ENCODE results near the gene RUSC2. TPM values are rescaled to one million over a fixed set of nuclear protein-coding genes. Genes with fewer than 3 reads are reported as not detected.
"Not testable (repeated sequence)": the region's sequence is repeated elsewhere in the genome, so short reads cannot be mapped to it uniquely, and the experiment has no call there.

RUSC2 gene
- total RNA-seq, 2 experiments from 2014 or later, result 0.99 to 2.8 TPM

DNA sequence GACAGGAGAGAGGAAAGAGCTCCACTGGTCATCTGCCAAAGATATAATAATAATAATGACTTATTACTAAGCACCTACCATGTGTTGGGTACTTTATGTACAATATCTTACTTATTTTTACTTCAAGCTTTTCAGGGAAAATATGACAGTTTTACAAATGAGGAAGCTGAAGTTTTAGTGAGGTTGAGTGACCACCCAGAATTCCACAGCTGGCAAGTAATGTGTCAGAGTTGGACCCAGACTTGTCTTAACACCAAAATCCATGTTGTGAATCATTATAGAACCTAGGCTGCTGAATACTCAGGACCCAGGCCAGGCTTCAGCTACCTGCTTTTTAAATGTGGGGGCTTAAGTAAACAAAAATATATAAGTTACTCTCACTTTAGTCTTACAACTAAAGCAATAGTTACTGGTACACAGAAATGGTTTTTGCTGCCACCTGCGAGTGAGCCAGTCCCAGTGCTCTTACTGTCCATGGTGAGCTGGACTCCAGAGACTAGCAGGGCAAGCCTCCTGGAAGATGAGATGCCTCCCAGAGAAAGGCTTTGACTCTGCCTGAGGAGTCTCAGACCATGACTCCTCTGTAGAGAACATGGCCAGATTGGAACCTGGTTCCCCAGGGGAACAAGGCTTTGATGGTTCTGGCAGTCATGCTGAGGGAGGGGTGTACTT, 29.9 kb downstream of the RUSC2 start:
- Mint-ChIP-seq H3K27ac (no peak overlapping the region), H3K4me3 (no peak overlapping the region), H3K27me3 (no peaks in the 10 kb centered on the region), H3K9me3 (ENCODE audit: low read depth) (no peaks in the 10 kb centered on the region), H3K36me3 (no peaks in the 10 kb centered on the region), H3K4me1 (no peaks in the 10 kb centered on the region)
- ATAC-seq, result no peak
- DNase-seq, result no peak
- CTCF ChIA-PET, result interaction anchor here (1.0 to 1.2 kb wide), 3 partner anchors 32 to 37 kb away, joined by 3 to 4 read pairs (median 3); no protein-coding TSS in a partner anchor

DNA sequence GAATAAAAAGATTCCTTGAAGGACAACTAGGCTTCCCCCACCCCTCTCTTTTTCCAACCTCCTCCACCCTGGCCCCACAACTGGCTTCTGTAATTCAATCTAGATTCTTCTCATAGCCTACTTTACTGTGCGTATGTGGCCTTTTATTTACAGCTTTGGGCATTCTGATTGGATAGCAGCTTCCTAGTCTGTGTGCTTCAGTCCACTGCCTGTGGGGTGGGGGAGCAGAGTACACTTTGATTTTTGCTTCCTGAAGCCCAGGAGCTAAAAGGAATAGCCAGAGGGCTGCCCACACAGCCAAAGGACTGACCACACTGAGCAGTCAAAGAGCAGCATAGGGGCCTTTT, 30.4 kb downstream of the RUSC2 start:
- no peaks in the 10 kb centered on the region for H3K4me1 Mint-ChIP-seq
- no peak overlapping the region for H3K4me3 Mint-ChIP-seq
- CTCF ChIA-PET, result interaction anchor here (1.2 kb wide), 2 partner anchors 32 to 36 kb away, joined by 3 to 4 read pairs; no protein-coding TSS in a partner anchor

DNA sequence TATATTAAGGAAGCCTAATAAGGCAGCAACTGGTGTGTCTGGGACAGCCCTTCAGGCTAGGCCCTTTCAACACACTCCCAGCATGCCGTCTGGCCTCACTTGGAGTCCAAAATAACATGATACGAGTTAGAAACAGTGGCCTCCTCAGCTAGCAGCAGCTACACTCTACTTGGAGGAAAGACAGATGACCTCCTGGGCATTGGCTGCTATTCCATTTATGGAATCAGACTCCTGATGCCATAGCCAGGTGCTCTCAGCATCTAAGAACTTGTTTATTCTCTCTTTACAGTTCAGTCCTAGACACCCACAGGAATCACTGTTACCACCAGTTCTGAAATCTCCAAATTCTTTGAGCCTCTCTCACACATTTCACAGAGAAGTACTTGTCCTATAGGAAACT, 31.8 kb downstream of the RUSC2 start:
- DNase-seq (no peak), ATAC-seq (no peak)
- no peak overlapping the region for H3K4me3 Mint-ChIP-seq
- H3K9me3 Mint-ChIP-seq (ENCODE audit: low read depth), result no peaks in the 10 kb centered on the region
- H3K4me1 Mint-ChIP-seq, result no peaks in the 10 kb centered on the region
- H3K36me3 Mint-ChIP-seq, result no peaks in the 10 kb centered on the region
- no peaks in the 10 kb centered on the region for H3K27me3 Mint-ChIP-seq
- CTCF ChIA-PET, result interaction anchor here (0.9 to 1.6 kb wide), 2 partner anchors 12 to 32 kb away, joined by 3 to 4 read pairs; no protein-coding TSS in a partner anchor
- H3K27ac Mint-ChIP-seq, result no peak overlapping the region

More for the DNA sequence above, 30.4 kb downstream of the RUSC2 start:
- no peak for ATAC-seq
- H3K9me3 Mint-ChIP-seq (ENCODE audit: low read depth), result no peaks in the 10 kb centered on the region
- DNase-seq, result no peak
- H3K27ac Mint-ChIP-seq, result no peak overlapping the region
- no peaks in the 10 kb centered on the region for H3K36me3 Mint-ChIP-seq
- H3K27me3 Mint-ChIP-seq, result no peaks in the 10 kb centered on the region

DNA sequence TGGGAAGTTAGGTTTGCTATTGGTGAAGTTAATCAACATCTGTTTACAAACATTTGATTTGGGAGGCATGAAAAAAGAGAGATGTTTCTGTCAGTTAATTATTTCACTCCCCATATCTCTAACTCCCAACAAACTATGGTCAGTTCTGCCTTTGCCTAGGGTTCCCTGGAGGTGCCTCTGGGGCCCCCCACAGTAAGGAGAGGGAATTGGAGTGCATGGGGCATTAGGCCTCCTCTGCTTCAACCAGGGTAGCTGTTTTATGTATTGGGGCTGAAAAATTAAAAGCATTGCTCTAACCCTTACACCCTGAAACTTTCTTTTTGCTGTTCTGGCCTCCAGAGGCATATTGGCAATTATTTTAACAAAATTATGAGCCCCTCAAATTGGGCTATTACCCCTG, 32.3 kb downstream of the RUSC2 start:
- CTCF ChIA-PET, result interaction anchor here (1.6 kb wide), 1 partner anchor 12 kb away, joined by 3 read pairs; no protein-coding TSS in a partner anchor
- Mint-ChIP-seq H3K4me1 (no peaks in the 10 kb centered on the region), H3K27ac (no peak overlapping the region), H3K27me3 (peaks cover 3% of the 10 kb centered on the region), H3K36me3 (no peaks in the 10 kb centered on the region), H3K9me3 (ENCODE audit: low read depth) (no peaks in the 10 kb centered on the region), H3K4me3 (no peak overlapping the region)
- DNase-seq (no peak), ATAC-seq (no peak)

DNA sequence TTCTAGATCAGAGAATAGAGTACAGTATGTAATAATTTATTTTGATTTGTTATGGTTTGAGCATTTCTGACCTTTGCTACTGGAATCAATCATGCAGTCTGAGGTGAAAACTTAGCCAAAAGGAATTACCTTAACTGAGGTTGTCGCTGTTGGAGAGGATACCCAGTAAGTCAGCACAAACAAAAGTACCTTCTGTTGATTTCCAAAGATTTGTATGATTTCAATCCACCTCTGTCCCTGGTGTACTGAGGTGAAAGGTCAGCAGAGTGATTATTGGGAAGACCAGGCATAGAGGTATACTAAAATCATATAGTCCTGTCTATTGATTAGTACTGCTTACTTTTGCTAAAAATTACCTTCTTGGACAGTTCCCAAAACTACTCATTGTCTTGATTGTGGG, 32.8 kb downstream of the RUSC2 start:
- CTCF ChIA-PET, result interaction anchor here (1.6 kb wide), 1 partner anchor 13 kb away, joined by 3 read pairs; no protein-coding TSS in a partner anchor
- Mint-ChIP-seq H3K9me3 (ENCODE audit: low read depth) (no peaks in the 10 kb centered on the region), H3K36me3 (no peaks in the 10 kb centered on the region), H3K27ac (no peak overlapping the region), H3K4me3 (no peak overlapping the region), H3K4me1 (no peaks in the 10 kb centered on the region), H3K27me3 (peaks cover 3% of the 10 kb centered on the region)
- ATAC-seq (no peak), DNase-seq (no peak)

DNA sequence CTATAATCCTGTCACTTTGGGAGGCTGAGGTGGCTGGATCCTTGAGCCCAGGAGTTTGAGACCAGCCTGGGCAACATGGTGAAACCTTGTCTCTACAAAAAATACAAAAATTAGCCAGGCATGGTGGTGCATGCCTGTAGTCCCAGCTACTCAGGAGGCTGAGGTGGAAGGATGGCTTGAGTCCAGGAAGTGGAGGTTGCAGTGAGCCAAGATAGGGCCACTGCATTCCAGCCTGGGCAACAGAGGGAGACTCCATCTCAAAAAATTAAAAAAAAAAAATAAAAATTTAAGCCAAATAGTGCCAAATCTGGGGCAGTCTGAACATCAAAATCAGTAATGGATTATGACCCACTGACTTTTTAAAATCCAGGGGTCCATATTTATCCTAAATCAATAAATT, 33.6 kb downstream of the RUSC2 start:
- H3K9me3 Mint-ChIP-seq (ENCODE audit: low read depth); H3K27ac Mint-ChIP-seq; H3K36me3 Mint-ChIP-seq; DNase-seq; H3K4me1 Mint-ChIP-seq; CTCF ChIA-PET; H3K4me3 Mint-ChIP-seq; H3K27me3 Mint-ChIP-seq; ATAC-seq: not testable (repeated sequence)

DNA sequence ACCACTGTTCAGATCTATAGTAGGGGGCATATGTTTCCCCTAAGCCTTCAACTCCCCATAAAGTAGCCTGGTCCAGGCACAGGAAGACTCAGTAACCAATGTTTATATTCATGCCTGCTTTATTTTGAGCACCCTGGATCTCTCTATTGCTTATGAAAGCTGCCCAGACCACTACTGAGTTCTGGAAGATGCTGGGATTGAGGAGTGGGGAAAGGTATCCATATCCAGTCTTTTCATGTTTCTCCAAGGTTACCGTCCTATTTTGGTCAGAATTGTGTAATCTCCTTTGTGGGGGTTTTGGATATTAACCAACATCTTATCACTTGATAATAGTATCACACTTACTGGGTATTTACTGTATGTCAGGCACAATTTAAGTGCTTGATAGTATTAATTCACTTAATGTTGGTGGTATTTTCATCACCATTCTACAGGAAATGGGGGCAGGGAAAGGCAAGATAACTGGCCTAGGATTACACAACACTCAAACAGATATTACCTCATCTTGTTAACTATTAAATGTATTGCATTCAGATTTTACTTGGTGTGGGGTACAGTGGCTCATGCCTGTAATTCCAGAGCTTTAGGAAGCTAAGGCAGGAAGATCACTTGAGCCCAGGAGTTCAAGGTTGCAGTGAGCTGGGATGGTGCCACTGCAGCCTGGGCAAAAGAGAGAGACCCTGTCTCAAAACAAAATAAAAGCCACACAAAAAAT, 36.3 kb downstream of the RUSC2 start:
- Mint-ChIP-seq H3K27me3 (peaks cover 3% of the 10 kb centered on the region), H3K4me3 (no peak overlapping the region), H3K9me3 (ENCODE audit: low read depth) (no peaks in the 10 kb centered on the region), H3K4me1 (no peaks in the 10 kb centered on the region), H3K27ac (no peak overlapping the region), H3K36me3 (no peaks in the 10 kb centered on the region)
- no peak for ATAC-seq
- no peak for DNase-seq
- CTCF ChIA-PET, result no interaction called here

DNA sequence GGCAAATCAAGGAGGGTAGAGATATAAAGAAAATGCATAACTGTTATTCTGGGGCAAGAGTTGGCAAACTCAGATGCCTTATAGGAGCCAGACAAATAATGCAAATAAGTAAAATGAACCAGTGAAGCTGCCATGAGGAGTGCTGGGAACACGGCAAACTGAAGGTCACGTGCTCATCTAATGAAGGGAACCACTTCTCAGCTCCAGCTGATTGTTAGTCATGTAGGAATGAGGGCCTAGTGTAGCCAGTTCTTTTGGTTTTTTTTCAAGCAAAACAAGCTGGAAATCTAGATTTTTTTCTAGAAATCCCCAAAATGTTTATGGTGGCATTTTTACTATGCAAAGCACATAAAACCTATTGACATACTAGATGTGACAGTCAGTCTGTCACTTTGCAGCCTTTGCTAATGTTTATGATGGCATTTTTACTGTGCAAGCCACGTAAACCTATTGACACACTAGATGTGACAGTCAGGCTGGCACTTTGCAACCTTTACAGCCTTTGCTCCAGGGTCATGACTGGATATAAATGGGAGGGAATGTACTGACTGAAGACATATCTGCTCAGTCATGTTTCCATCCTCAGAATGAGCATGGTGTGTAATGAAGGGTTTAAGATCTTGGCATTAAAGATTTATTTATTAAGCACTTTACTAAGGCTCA, 39.4 kb downstream of the RUSC2 start:
- no peaks in the 10 kb centered on the region for H3K9me3 Mint-ChIP-seq (ENCODE audit: low read depth)
- no peak for ATAC-seq
- peaks cover 1% of the 10 kb centered on the region for H3K4me1 Mint-ChIP-seq
- H3K4me3 Mint-ChIP-seq, result no peak overlapping the region
- H3K36me3 Mint-ChIP-seq, result no peaks in the 10 kb centered on the region
- peaks cover 3% of the 10 kb centered on the region for H3K27me3 Mint-ChIP-seq
- no peak overlapping the region for H3K27ac Mint-ChIP-seq
- CTCF ChIA-PET, result no interaction called here
- DNase-seq, result no peak

DNA sequence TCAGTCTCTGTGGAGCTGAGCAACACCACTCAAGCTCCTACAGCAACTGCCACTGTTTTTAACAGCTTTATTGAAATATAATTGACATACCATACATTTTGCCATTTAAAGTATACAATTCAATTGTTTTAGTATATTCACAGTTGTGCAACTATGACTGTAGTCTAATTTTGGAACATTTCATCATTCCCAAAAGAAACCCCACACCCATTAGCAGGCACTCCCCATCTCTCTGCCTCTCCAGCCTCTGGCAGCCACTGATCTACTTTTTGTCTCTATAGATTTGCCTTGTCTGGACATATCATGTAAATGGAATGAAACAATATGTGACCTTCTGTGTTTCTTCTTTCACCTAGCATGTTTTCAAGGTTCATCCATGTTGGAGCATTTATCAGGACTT, 43.5 kb downstream of the RUSC2 start:
- Mint-ChIP-seq H3K4me3 (no peak overlapping the region), H3K27ac (no peak overlapping the region), H3K27me3 (no peaks in the 10 kb centered on the region), H3K36me3 (no peaks in the 10 kb centered on the region), H3K9me3 (ENCODE audit: low read depth) (no peaks in the 10 kb centered on the region), H3K4me1 (peaks cover 1% of the 10 kb centered on the region)
- ATAC-seq (no peak), DNase-seq (no peak)
- CTCF ChIA-PET, result interaction anchor here (1.1 kb wide), 1 partner anchor 15 kb away, joined by 3 read pairs; no protein-coding TSS in a partner anchor

DNA sequence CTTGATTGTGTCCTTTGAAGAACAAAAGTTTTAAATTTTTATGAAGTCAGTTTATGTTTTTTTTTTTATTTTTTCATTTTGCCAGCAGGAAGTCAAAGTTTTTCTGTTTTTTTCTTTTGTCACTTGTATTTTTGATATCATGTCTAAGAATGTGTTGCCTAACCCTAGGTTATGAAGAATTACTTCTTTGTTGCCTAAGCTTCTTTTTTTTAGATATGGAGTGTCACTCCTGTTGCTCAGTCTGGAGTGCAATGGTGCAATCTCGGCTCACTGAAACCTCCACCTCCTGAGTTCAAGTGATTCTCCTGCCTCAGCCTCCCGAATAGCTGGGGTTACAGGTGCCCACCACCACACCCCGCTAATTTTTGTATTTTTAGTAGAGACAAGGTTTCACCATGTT, 45.0 kb downstream of the RUSC2 start:
- ATAC-seq; H3K4me3 Mint-ChIP-seq; DNase-seq; H3K27me3 Mint-ChIP-seq; H3K4me1 Mint-ChIP-seq; H3K9me3 Mint-ChIP-seq (ENCODE audit: low read depth); H3K36me3 Mint-ChIP-seq; H3K27ac Mint-ChIP-seq: not testable (repeated sequence)
- CTCF ChIA-PET, result interaction anchor here (1.1 kb wide), 1 partner anchor 28 kb away, joined by 3 read pairs; no protein-coding TSS in a partner anchor

DNA sequence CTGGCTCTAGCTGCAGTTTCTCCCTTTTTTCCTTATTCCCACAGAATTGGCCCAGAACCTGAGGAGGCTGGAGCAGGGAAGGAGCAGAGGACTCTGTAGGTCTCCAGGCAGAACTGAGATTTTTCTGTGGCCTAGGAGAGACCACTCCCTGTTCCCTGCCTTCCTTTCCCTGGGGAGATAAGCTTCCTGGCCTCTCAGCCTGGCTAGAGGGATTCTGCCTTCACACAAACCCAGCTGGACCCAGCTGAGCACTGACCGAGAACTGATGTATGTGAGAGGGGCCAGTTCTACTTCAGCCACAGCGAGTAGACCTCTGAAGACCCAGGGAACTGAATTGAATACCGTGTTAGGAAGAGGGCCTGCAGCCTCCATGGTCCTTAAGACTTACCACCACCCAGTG, 48.0 kb downstream of the RUSC2 start:
- peaks cover 12% of the 10 kb centered on the region for H3K27me3 Mint-ChIP-seq
- no peaks in the 10 kb centered on the region for H3K4me1 Mint-ChIP-seq
- H3K4me3 Mint-ChIP-seq, result no peak overlapping the region
- CTCF ChIA-PET, result no interaction called here
- no peak for DNase-seq
- no peaks in the 10 kb centered on the region for H3K9me3 Mint-ChIP-seq (ENCODE audit: low read depth)
- H3K27ac Mint-ChIP-seq, result no peak overlapping the region
- ATAC-seq, result no peak
- no peaks in the 10 kb centered on the region for H3K36me3 Mint-ChIP-seq

DNA sequence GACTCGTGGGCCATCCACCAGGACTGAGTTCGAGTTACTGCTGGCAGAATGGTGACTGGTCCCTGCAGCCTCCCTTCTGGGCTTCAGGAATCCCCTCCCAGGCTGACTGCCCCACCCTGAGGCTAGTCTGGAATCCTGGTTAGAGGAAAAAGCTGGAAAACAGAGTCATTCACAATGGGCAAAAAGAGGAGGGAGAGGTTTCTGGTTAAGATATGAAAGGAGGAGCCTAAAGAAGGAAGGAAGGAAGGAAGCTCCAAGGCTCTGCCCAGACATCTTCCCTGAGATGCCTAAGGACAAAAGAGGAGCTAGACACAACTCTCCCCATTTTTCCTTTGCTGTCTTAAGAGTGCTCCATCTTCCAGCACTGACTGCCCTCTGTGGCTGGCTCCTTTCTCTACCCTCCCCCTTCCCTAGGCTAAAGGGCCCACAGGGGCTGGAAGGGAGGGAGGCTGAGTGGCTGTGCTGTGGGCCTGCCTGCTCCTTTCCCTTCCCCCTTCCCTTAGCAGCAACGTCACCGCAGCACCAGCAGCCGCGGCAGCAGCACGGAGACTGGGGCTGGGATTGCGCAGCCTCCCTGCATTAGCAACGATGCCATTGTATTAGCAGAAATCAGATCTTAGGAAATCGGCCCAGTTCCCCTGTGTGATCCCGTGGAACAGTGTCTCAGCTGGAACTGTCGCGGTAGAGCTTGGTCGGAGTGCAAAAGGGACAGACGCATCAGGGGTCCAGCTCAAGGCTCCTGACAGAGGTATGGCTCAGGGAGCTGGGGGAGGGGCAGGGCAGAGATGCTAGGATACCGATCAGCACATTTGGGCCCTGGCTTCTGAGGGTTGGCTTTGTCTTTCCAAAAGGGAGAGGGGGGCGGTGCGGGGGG, 48.7 kb downstream of the RUSC2 start:
- H3K9me3 Mint-ChIP-seq (ENCODE audit: low read depth), result no peaks in the 10 kb centered on the region
- no peak for ATAC-seq
- H3K36me3 Mint-ChIP-seq, result no peaks in the 10 kb centered on the region
- peaks cover 12% of the 10 kb centered on the region for H3K27me3 Mint-ChIP-seq
- CTCF ChIA-PET, result interaction anchor here (1.1 kb wide), 1 partner anchor 15 kb away, joined by 3 read pairs; no protein-coding TSS in a partner anchor
- H3K4me3 Mint-ChIP-seq, result no peak overlapping the region
- H3K4me1 Mint-ChIP-seq, result no peaks in the 10 kb centered on the region
- DNase-seq, result no peak
- no peak overlapping the region for H3K27ac Mint-ChIP-seq

Measured in activated CD8-positive, alpha-beta memory T cell treated with anti-CD3 and anti-CD28 coated beads, Interleukin-2, amount 10 ng/mL, durations not matched to agents 7 days and 5 days (primary cell).